OCI-LY1 (cell line): ENCODE results near the gene TMEM26.

Source experiments
- H2AFZ ChIP-seq: fragments of 200-600 bp; sonication (generic), shearing (Covaris generic); 2 replicates; pipeline ENCODE4 v1.6.0; 2014; ENCODE audit warnings: antibody characterized with exemption, mild to moderate bottlenecking, low read length
- H3F3A ChIP-seq: fragments of 200-600 bp; sonication (generic), shearing (Covaris generic); 2 replicates; pipeline ENCODE4 v1.6.0; 2014; ENCODE audit warnings: mild to moderate bottlenecking, antibody characterized with exemption, low read length, moderate library complexity; ENCODE audit not compliant: insufficient read depth
- H3K27ac ChIP-seq: fragments of 200-600 bp; sonication (generic); 2 replicates; pipeline ENCODE4 v1.5.1; 2014; ENCODE audit warnings: low read length, mixed run types, mild to moderate bottlenecking, low read depth; ENCODE audit not compliant: poor library complexity, severe bottlenecking
- H3K27me3 ChIP-seq: fragments of 200-600 bp; sonication (generic); 2 replicates; pipeline ENCODE4 v1.6.0; 2014; ENCODE audit warnings: antibody characterized with exemption, mild to moderate bottlenecking, low read length, moderate library complexity; ENCODE audit not compliant: insufficient read depth
- H3K36me3 ChIP-seq: fragments of 200-600 bp; sonication (generic); 2 replicates; pipeline ENCODE4 v1.6.1; 2014; ENCODE audit warnings: mild to moderate bottlenecking, antibody characterized with exemption, low read length, moderate library complexity, mixed read lengths; ENCODE audit not compliant: insufficient read depth
- H3K4me1 ChIP-seq: fragments of 200-600 bp; sonication (generic); 2 replicates; pipeline ENCODE4 v1.5.1; 2014; ENCODE audit warnings: mild to moderate bottlenecking, low read length, moderate library complexity; ENCODE audit not compliant: insufficient read depth, severe bottlenecking
- H3K4me2 ChIP-seq: fragments of 200-600 bp; sonication (generic), shearing (Covaris generic); 2 replicates; pipeline ENCODE4 v1.6.1; 2014; ENCODE audit warnings: low read length
- H3K4me3 ChIP-seq: fragments of 200-600 bp; sonication (generic); 2 replicates; pipeline ENCODE4 v1.5.1; 2014; ENCODE audit warnings: low read length, low read depth, mild to moderate bottlenecking, mixed read lengths; ENCODE audit not compliant: poor library complexity, severe bottlenecking
- H3K79me2 ChIP-seq: fragments of 200-600 bp; shearing (Covaris generic); 2 replicates; pipeline ENCODE4 v1.6.1; 2016; ENCODE audit warnings: mixed run types, low read length, mixed read lengths; ENCODE audit not compliant: insufficient read depth
- H3K9ac ChIP-seq: fragments of 200-600 bp; sonication (generic), shearing (Covaris generic); 2 replicates; pipeline ENCODE4 v1.6.1; 2014; ENCODE audit warnings: mild to moderate bottlenecking, low read length, mixed read lengths
- H3K9me2 ChIP-seq: fragments of 200-600 bp; sonication (generic), shearing (Covaris generic); 2 replicates; pipeline ENCODE4 v1.6.1; 2014; ENCODE audit warnings: low read depth, mild to moderate bottlenecking, low read length, mixed read lengths
- H3K9me3 ChIP-seq: fragments of 200-600 bp; shearing (Covaris generic); 2 replicates; pipeline ENCODE4 v1.6.1; 2014; ENCODE audit warnings: low read length, mixed read lengths
- H4K20me1 ChIP-seq: fragments of 200-600 bp; sonication (generic), shearing (Covaris generic); 2 replicates; pipeline ENCODE4 v1.6.0; 2016; ENCODE audit warnings: mild to moderate bottlenecking, low read length; ENCODE audit not compliant: insufficient read depth
- EZH2 ChIP-seq: fragments of 200-600 bp; sonication (generic), shearing (Covaris generic); IDR thresholded peaks from 2 replicates; pipeline ENCODE4 v1.8.0; 2017; ENCODE audit warnings: borderline replicate concordance, mixed run types, mild to moderate bottlenecking, antibody characterized with exemption, low read length, moderate library complexity, mixed read lengths
- TF ChIP-seq, protein P1 (sequence below): fragments of 200-600 bp; sonication (generic), shearing (Covaris generic); IDR thresholded peaks from 2 replicates; pipeline ENCODE4 v1.5.1; 2017; ENCODE audit warnings: mild to moderate bottlenecking, antibody characterized with exemption, low read length, moderate library complexity, mixed read lengths

Gene TMEM26

GRCh38 chr10:61448091-61448490 lies 5.1 kb downstream of the TMEM26 start:
- H3K27ac ChIP-seq: no peak overlapping the region
- no peaks in the 10 kb centered on the region for H3K27me3 ChIP-seq
- no peak overlapping the region for H3K9ac ChIP-seq
- no peak overlapping the region for H2AFZ ChIP-seq
- no peaks in the 10 kb centered on the region for H4K20me1 ChIP-seq
- H3F3A ChIP-seq: no peaks in the 10 kb centered on the region
- TF ChIP-seq, protein P1, sequence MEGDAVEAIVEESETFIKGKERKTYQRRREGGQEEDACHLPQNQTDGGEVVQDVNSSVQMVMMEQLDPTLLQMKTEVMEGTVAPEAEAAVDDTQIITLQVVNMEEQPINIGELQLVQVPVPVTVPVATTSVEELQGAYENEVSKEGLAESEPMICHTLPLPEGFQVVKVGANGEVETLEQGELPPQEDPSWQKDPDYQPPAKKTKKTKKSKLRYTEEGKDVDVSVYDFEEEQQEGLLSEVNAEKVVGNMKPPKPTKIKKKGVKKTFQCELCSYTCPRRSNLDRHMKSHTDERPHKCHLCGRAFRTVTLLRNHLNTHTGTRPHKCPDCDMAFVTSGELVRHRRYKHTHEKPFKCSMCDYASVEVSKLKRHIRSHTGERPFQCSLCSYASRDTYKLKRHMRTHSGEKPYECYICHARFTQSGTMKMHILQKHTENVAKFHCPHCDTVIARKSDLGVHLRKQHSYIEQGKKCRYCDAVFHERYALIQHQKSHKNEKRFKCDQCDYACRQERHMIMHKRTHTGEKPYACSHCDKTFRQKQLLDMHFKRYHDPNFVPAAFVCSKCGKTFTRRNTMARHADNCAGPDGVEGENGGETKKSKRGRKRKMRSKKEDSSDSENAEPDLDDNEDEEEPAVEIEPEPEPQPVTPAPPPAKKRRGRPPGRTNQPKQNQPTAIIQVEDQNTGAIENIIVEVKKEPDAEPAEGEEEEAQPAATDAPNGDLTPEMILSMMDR: no peak
- TF ChIP-seq EZH2: no peak
- H3K36me3 ChIP-seq: no peaks in the 10 kb centered on the region
- no peaks in the 10 kb centered on the region for H3K79me2 ChIP-seq
- no peaks in the 10 kb centered on the region for H3K4me1 ChIP-seq
- no peaks in the 10 kb centered on the region for H3K9me2 ChIP-seq
- H3K4me3 ChIP-seq: no peak overlapping the region
- H3K4me2 ChIP-seq: no peak overlapping the region
- H3K9me3 ChIP-seq: no peaks in the 10 kb centered on the region

GRCh38 chr10:61439058-61439609 lies 14.0 kb downstream of the TMEM26 start:
- Histone ChIP-seq H2AFZ (no peak overlapping the region), H3K9me3 (no peaks in the 10 kb centered on the region), H4K20me1 (no peaks in the 10 kb centered on the region), H3K4me3 (no peak overlapping the region), H3K27ac (no peak overlapping the region), H3F3A (no peaks in the 10 kb centered on the region), H3K4me1 (no peaks in the 10 kb centered on the region), H3K27me3 (no peaks in the 10 kb centered on the region), H3K9ac (no peak overlapping the region), H3K36me3 (no peaks in the 10 kb centered on the region), H3K9me2 (no peaks in the 10 kb centered on the region), H3K79me2 (no peaks in the 10 kb centered on the region), H3K4me2 (no peak overlapping the region)
- no peak for TF ChIP-seq EZH2
- TF ChIP-seq, protein P1: no peak

DNA sequence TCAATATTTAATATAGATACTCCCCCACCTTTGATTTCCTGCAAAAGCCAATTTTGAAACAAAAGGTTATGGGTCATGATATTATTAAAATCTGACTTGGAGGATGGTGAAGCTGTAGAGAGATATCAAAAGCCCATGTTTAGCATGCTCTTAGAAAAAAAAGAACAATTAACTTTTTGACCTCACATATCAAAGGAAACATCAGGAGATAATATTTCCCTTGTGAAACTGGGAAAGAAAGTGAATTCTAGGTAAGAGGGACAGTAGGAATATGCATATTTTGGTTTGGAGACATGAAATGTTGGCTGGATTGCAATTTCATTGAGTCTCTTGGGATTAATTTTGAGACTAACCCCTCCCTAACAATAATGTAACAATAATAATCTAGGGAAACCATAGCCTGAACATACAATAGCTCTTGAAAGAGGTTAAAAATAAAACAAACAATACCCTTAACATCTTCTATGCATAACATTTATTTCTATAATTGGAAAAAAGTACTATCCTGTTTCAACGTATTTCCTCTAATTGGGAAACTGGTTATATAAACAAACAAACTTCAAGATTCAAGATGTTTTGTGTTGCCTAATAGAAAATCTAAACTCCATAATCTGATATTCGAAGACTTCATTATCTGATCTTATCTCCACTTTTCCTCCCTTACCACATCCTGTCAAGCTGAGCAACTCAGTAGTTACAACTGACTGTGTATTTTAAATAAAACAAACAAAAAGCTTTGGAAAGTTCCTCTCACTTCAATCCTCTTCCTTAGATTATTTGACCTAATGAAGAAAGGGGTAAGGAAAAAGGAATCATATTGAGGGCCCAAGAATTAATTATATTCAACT lies 14.8 kb downstream of the TMEM26 start:
- no peak overlapping the region for H3K27ac ChIP-seq
- H3F3A ChIP-seq: no peaks in the 10 kb centered on the region
- H2AFZ ChIP-seq: no peak overlapping the region
- H4K20me1 ChIP-seq: no peaks in the 10 kb centered on the region
- no peaks in the 10 kb centered on the region for H3K9me2 ChIP-seq
- TF ChIP-seq, protein P1: no peak
- no peak for TF ChIP-seq EZH2
- H3K36me3 ChIP-seq: no peaks in the 10 kb centered on the region
- H3K4me1 ChIP-seq: no peaks in the 10 kb centered on the region
- no peak overlapping the region for H3K9ac ChIP-seq
- no peaks in the 10 kb centered on the region for H3K27me3 ChIP-seq
- H3K79me2 ChIP-seq: no peaks in the 10 kb centered on the region
- H3K4me2 ChIP-seq: no peak overlapping the region
- H3K9me3 ChIP-seq: no peaks in the 10 kb centered on the region
- no peak overlapping the region for H3K4me3 ChIP-seq
